ENCODE measurements around the gene TDG.

GRCh38 chr12:103952497-103952896, 13.2 kb upstream of the TDG start:
- TF ChIP-seq GATA2 (IDR thresholded peaks at IDR 0.05; ENCODE audit: low read depth, low read length) (no peak), GATA3 (IDR thresholded peaks at IDR 0.05; ENCODE audit: low read depth, low read length) (no peak)
